GM19328 (cell line): ENCODE measurements around the gene ANTKMT.

ENCODE experiments used
- ATAC-seq: cut with Tn5 transposase; IDR thresholded peaks from one replicate; pipeline ENCODE4 v1.9.1; 2021; ENCODE audit warnings: mild to moderate bottlenecking, moderate library complexity; ENCODE audit not compliant: unreplicated experiment

ANTKMT gene, protein sequence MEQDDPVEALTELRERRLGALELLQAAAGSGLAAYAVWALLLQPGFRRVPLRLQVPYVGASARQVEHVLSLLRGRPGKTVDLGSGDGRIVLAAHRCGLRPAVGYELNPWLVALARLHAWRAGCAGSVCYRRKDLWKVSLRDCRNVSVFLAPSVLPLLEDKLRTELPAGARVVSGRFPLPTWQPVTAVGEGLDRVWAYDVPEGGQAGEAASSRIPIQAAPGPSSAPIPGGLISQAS

DNA sequence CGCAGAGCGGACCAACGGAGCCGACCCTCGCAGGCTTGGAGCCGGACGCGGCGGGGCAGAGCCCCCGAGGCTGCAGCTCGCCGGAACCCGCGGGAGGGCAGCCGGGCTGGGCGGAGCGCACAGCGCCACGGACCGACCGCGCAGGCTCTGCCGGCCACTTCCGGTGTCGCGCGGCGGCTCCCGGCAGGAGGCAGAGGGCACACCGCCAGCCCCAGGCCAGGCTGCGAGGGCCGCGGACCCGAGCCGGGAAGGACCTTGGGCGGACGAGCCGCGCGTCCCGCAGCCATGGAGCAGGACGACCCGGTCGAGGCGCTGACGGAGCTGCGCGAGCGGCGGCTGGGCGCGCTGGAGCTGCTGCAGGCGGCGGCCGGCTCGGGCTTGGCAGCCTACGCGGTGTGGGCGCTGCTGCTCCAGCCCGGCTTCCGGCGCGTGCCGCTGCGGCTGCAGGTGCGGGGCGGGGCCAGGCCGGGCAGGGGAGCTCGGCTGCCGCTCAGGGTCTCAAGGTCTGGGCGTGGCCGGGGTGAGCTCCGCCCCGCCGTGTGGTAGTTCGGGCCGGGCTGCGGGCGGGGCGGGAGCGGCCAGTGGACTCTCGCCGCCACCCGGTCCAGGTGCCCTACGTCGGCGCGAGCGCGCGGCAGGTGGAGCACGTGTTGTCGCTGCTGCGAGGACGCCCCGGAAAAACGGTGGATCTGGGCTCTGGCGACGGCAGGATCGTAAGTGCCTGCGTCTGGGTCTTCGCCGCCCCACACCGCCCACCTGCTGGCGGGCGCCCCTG is at the start of gene ANTKMT:
ANTKMT (plus strand) TSS at position 157 of the 775 bp plus-strand sequence; CDS start at position 286, 129 bp downstream.
- peak; percentile 73 for ATAC-seq

DNA sequence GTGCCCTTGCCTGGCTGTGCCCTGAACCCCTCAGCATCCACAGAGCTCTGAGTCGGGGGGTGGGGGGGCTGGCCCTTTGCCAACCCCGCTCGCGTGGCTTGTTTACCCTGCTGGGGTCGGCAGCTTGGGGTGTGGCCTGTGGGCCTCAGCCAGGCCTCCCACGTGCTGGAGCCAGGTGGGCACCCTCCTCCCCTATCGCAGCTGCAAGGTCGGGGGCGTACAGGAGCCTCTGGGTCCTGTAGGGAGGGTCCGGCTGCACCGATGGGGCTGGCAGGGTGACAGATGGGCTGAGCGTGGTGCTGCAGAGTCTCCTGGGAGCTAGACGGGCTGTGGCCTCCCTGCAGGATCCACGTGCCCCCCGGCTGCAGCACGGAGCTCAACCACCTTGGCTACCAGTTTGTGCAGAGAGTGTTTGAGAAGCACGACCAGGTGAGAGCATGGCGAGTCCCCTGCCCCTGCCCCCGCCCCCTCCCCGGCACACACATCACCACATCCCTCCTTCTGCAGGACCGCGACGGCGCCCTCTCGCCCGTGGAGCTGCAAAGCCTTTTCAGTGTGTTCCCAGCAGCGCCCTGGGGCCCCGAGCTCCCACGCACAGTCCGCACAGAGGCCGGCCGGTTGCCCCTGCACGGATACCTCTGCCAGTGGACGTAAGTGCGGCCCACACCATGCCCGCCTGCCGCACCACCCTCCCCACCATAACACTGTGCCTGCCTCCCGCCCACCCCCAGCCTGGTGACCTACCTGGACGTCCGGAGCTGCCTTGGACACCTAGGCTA is 49.4 kb upstream of the ANTKMT start:
- no peak for ATAC-seq

DNA sequence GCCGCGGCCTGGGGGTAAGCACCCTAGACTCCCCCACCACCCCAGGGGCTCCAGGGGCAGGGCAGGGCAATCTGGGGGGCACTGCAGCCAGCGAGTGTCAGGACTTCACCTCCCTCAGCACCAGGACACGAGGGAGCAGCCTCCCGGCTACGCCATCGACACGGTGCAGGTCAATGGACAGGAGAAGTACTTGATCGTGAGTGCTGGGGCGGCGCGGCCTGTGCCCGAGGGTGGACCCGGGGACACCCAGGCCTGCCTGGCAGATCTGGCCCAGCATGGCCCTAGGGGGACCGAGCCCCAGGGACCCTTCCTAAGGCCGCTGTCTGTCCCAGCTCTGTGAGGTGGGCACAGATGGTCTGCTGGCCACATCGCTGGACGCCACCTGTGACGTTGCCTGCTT is 48.6 kb upstream of the ANTKMT start:
- ATAC-seq = no peak

DNA sequence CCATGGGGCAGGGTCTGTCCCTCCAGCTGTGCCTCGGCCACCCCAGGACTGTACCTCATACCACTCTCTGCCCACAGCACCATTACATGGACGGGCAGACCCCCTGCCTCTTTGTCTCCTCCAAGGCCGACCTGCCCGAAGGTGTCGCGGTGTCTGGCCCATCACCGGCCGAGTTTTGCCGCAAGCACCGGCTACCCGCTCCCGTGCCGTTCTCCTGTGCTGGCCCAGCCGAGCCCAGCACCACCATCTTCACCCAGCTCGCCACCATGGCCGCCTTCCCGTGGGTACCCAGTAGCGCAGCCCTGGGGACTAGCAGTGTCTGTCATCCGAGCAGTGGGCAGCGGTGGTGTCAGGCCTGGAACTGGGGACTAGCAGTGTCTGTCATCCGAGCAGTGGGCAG is 48.1 kb upstream of the ANTKMT start:
- ATAC-seq = no peak

DNA sequence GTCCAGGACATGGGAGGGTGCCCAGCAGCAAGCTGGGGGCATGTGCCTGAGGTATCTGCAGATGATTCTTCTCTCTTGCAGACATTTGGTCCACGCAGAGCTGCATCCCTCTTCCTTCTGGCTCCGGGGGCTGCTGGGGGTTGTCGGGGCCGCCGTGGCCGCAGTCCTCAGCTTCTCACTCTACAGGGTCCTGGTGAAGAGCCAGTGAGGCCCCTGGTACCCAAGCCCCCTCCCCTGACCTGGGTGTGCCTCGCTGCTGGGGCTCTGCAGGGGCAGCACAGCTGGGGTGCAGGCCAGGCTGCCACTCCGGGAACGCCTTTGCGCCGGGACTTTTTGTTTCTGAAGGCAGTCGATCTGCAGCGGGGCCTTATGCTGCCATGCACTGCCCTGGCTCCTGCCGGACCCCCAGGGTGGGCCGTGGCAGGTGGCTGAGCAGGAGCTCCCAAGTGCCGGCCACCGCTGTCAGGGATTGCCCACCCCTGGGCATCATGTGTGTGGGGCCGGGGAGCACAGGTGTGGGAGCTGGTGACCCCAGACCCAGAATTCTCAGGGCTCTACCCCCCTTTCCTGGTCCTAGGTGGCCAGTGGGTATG is 47.5 kb upstream of the ANTKMT start:
- ATAC-seq = no peak

DNA sequence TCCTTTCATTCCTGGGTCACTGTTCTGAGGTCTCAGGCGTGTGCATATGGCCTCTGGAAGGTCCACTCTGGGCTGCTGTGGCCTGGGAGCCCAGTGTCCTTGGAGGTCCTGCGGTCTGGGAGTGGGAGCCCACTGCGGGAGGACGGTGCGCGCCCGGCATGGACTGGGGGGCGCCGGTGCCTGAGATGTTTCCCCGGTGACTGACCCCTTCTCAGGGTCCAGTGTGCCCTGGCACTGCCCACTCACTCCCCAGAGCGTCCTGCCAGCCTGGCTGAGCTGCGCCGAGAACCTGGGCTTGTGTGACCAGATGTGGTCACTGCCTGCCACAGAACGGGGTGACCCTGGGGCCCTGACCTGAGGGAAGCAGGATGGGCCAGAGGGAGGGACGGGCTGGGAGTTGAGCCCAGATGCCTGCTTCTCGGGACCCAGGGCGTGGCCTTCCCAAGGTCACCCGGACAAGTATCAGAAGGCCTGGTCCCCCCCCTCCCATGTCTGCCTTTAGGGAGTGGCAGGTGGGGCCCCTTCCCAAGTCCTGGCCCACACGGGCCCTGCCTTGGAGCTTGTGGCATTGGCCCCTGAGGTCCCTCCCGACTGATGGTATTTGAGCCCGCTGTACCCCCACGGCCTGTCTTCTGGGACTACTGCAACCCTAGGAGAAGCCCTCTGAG is 46.6 kb upstream of the ANTKMT start:
- no peak for ATAC-seq

DNA sequence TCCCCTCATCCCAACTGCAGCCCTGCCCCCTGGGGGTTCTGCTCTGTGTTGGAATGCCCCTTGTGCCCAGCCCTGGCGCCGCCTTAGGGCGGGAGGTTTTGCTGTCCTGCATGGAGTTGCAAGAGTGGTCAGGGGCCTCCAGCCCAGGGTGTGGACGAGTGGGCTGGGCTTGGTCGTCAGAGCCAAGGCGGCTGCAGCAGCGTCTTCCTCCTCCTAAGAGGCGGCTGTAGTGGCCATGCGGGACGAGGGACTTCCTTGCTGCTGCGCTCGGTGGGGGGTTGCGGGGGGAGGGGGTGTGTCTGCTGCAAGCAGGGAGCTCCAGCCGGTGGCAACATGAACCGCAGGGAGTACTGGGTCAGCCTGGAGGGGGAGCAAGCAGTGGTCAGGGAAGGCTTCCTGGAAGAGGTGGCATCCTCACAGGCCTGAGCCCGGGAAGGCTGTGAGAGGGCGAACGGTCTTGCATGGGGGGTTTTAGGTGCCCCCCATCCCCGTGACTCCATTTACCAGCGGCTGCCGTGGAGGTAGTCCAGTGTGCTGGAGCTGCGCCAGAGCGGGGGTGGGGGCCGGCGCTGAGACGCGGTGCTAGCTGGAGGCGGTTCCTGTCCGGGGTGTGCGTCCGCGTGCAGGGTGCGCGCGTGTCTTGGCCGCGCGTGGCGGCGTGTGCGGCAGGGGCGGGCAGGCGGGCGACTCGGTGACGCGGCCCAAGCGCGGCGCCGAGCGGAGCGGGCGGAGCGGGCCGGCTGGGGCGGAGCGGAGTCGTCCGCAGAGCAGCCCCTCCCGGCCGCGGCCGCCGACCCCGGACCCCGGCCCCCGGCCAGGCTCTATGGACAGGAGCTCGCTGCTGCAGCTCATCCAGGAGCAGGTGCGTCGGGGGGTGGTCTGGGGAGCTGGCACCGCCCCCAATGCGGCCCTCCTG is 45.7 kb upstream of the ANTKMT start, which contains the start of gene RHBDL1:
RHBDL1 (plus strand) TSS at position 704 of the 916 bp plus-strand sequence; CDS start at position 824, 120 bp downstream.
- no peak for ATAC-seq

DNA sequence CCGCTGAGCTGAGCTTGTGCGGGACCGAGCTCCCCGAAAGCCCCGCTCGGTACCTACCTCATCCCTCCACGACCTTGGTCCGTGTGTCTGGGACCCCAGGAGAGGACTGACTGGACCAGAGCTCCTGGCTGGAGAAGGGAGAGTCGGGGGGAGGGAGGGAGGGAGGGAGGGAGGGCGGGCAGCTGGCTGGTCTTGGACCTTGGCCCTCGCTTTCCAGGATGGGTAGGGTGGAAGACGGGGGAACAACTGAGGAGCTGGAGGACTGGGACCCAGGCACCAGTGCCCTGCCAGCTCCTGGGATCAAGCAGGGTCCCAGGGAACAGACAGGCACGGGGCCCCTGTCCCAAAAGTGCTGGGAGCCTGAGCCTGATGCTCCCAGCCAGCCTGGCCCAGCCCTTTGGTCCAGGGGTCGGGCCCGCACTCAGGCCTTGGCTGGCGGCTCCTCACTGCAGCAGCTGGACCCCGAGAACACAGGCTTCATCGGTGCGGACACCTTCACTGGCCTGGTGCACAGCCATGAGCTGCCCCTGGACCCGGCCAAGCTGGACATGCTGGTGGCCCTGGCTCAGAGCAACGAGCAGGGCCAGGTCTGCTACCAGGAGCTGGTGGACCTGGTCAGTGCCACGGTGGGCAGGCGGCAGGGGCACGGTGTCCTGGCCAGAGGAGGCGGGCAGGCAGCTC is 44.9 kb upstream of the ANTKMT start:
- no peak for ATAC-seq

DNA sequence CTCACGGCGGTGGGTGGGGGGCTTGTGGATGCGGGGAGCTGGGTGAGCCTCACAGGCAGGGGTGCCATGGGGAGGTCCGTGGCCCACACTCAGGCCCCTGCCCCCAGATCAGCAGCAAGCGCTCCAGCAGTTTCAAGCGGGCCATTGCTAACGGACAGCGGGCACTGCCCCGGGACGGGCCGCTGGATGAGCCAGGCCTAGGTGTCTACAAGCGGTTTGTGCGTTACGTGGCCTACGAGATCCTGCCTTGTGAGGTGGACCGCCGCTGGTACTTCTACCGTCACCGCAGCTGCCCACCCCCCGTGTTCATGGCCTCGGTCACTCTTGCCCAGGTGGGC is 44.4 kb upstream of the ANTKMT start:
- ATAC-seq = no peak

DNA sequence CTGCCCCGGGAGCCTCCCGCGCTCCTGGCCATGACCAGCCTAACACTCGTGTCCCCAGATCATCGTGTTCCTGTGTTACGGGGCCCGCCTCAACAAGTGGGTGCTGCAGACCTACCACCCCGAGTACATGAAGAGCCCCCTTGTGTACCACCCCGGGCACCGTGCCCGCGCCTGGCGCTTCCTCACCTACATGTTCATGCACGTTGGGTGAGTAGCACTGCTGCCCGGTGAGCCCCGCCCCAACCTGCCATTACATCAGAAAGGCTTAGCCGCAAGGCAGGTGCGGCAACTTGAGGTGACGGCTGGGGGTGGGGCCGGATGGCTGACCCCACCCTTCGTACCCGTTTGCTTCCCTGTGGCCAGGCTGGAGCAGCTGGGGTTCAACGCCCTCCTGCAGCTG is 44.0 kb upstream of the ANTKMT start:
- no peak for ATAC-seq

DNA sequence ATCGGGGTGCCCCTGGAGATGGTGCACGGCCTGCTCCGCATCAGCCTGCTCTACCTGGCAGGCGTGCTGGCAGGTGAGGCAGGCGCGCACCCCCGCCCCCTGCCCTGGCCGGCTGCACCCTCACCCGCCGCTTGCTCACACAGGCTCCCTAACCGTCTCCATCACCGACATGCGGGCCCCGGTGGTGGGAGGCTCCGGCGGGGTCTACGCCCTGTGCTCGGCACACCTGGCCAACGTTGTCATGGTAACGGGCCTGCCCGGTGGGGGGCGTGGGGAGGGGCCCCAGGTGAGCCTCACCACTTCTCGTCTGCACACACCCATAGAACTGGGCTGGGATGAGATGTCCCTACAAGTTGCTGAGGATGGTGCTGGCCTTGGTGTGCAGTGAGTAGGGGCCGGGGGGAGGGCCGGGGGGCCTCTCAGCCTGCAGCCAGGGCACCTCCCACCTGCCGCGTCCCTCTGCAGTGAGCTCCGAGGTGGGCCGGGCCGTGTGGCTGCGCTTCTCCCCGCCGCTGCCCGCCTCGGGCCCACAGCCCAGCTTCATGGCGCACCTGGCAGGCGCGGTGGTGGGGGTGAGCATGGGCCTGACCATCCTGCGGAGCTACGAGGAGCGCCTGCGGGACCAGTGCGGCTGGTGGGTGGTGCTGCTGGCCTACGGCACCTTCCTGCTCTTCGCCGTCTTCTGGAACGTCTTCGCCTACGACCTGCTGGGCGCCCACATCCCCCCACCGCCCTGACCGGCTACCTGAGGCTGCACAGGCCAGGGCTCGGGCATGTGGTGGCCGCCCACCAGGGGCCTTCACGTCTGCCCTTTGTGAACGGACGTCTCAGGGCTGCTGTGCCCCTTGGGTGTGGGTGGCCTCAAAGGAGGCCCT is 43.4 kb upstream of the ANTKMT start:
- ATAC-seq = no peak

DNA sequence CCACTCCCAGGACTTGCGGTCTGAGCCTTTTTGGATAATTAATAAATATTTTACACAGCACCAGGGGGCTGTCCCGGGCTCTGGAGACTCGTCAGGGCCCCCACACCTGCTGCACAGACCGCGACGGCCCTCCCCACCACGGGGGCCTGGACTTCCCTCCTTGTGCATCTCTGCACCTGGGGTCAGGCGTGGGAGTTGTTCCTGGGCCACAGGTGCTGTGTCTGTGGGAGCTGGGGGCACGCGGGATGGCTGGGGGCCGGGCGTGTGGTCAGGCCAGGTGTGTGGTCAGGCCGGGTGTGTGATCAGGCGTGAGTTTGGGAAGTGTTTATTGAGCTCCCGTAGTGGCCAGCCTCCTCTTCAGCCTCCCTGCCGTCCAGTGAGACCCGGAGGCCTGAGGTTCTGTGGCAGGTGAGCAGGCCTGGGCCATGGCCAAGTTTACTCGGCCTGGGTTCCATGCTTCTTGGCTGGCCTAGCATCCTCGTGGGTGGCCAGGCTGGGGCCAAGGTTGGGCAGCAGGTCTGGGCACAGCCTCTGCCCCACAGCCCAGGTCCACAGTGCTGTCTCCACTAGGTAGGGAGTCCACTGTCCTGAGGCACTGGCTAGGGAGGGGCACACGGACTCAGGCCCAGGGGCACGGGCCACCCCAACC is 42.6 kb upstream of the ANTKMT start:
- no peak for ATAC-seq

DNA sequence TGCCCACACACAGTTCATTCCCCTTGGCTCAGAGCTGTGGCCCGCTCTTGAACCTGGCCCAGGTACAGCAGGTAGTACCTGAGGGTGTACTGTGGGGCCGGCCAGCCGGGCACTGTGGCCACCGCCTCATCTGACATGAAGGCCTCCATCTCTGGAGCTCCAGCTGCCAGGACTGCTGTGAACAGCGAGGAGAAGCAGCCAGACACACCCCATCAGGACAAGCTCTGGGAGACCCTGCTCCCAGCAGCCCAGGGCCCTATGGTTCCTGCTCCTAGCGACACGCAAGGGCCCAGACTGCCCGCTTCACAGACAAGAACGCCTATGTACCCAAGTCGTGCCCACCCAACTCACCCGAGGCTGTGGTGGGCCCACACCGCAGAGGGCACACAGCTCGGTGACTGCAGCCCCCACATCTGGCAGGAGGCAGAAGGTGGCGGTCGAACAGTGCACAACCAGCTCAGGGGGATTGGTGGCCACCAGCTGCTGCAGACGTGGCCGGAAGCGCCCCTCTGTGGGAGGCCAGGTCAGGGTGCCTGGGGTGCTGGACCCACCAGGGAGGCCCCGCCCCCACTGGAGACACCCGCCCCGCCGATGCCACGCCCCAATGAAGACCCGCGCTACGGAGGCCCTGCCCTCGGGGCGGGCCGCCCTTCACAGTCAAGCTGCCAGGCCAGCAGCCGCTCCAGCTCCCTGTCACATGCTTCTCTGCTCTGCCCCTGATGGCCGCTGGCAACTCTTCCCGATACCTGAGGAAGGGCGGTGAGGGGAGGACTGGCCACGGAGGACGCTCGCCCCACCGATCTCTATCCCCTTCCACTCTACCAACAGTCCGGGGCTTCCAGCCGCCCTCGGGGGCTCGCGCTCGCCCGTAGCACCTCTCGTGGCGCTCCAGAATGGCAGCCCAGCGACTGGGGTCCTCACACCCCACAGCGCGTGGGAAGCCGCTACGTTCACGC is 41.8 kb upstream of the ANTKMT start:
- no peak for ATAC-seq

DNA sequence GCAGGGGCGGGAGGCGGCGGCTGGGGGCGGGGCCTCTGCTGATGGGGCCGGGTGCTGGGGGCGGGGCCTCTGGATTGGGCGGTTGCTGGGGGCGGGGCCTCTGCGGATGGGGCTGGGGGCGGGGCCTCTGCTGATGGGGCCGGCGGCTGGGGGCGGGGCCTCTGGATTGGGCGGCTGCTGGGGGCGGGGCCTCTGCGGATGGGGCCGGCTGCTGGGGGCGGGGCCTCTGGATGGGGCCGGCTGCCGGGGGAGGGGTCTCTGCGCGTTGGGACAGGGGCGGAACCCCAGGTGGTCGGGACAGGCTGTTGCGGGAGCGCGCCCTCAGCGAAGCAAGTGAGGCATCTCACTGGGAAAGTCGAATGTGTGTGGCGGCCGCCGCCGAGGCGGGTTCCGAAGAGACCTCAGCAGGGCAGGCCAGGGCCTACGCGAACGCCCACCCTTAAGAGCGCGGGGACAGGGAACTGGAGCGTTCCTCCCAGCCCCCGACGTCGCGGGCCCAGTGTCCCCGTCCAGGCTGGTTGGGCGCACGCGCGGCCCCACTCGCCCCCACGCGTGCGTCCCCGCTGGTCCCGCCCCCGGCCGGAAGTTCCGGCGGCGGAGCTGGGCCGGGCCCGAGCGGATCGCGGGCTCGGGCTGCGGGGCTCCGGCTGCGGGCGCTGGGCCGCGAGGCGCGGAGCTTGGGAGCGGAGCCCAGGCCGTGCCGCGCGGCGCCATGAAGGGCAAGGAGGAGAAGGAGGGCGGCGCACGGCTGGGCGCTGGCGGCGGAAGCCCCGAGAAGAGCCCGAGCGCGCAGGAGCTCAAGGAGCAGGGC is 40.9 kb upstream of the ANTKMT start, which contains the start of gene STUB1:
STUB1 (plus strand) TSS at position 597 of the 811 bp plus-strand sequence; CDS start at position 713, 116 bp downstream.
- ATAC-seq = no peak

DNA sequence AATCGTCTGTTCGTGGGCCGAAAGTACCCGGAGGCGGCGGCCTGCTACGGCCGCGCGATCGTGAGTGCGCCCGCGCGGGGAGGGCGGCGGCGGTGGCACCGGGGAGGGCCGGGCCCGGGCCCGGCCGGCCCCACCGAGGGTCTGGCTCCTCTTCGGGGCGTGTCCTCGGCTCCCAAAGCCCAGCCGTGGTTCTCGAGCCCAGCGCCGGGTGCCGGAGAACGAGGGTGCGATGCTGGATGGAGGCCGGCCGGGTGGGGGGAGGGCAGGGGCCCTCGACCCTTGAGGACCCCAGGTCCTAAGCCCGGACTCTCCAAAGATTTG is 40.4 kb upstream of the ANTKMT start:
- ATAC-seq = no peak
